ENCODE data around the gene KAT6B.
"Not testable (repeated sequence)": the region's sequence is repeated elsewhere in the genome, so short reads cannot be mapped to it uniquely, and the experiment has no call there.

DNA sequence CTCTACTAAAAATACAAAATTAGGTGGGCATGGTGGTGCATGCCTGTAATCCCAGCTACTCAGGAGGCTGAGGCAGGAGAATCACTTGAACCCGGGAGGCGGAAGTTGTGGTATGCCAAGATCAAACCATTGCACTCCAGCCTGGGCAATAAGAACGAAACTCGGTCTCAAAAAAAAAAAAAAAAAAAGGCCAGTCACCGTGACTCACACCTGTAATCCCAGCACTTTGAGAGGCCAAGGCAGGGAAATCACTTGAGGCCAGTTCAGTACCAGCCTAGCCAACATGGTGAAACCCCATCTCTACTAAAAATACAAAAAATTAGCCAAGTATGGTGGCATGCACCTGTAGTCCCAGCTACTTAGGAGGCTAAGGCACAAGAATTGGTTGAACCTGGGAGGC lies 34.4 kb upstream of the KAT6B start:
- not testable (repeated sequence) for TF ChIP-seq CTCF, POLR2A (IDR thresholded peaks at IDR 0.05)

All from sigmoid colon (tissue), 3 donors.